Measurements from ENCODE around the gene AKR1E2.

The AKR1E2 gene

GRCh38 chr10:4894335-4894734 lies 68.3 kb downstream of the AKR1E2 start:
- no peaks in the 10 kb centered on the region for H3K79me2 ChIP-seq (ENCODE audit: insufficient read depth, low read length)
- no peak for TF ChIP-seq CTCF (IDR thresholded peaks at IDR 0.05; ENCODE audit: low read length)
- TF ChIP-seq EZH2 (IDR thresholded peaks at IDR 0.05; ENCODE audit: borderline replicate concordance, low read length), result no peak
- no peaks in the 10 kb centered on the region for H3K27me3 ChIP-seq (ENCODE audit: insufficient read depth, low read length)
- H3K9ac ChIP-seq (ENCODE audit: low read length), result no peak overlapping the region
- H4K20me1 ChIP-seq (ENCODE audit: insufficient read depth, low read length), result no peaks in the 10 kb centered on the region
- H2AFZ ChIP-seq (ENCODE audit: low read length), result no peak overlapping the region
- no peak overlapping the region for H3K27ac ChIP-seq (ENCODE audit: low read depth, low read length, poor library complexity, severe bottlenecking)
- H3K4me3 ChIP-seq (ENCODE audit: low read depth, low read length, poor library complexity, severe bottlenecking), result no peak overlapping the region
- H3F3A ChIP-seq (ENCODE audit: insufficient read depth, low read length), result no peaks in the 10 kb centered on the region
- H3K36me3 ChIP-seq (ENCODE audit: insufficient read depth, low read length), result no peaks in the 10 kb centered on the region
- H3K4me1 ChIP-seq (ENCODE audit: insufficient read depth, low read length, severe bottlenecking), result no peaks in the 10 kb centered on the region
- H3K9me3 ChIP-seq (ENCODE audit: low read length), result no peaks in the 10 kb centered on the region
- no peaks in the 10 kb centered on the region for H3K9me2 ChIP-seq (ENCODE audit: low read depth, low read length)
- no peak overlapping the region for H3K4me2 ChIP-seq (ENCODE audit: low read length)

All from OCI-LY1 (cell line).